HG02938 (cell line): ENCODE results near the gene LPA.
"Not testable (repeated sequence)": the region's sequence is repeated elsewhere in the genome, so short reads cannot be mapped to it uniquely, and the experiment has no call there.

ENCODE experiments used
- ATAC-seq: cut with Tn5 transposase; IDR thresholded peaks from one replicate; pipeline ENCODE4 v1.9.1; 2021; ENCODE audit warnings: mild to moderate bottlenecking, moderate library complexity; ENCODE audit not compliant: unreplicated experiment

Gene LPA

GRCh38 chr6:160664198-160664597 is at the start of gene LPA:
LPA (minus strand) TSS chr6:160664275; CDS start chr6:160664214, 61 bp downstream.
- not testable (repeated sequence) for ATAC-seq

- ATAC-seq: not testable (repeated sequence)
Observed at GRCh38 chr6:160708993-160709392, 44.9 kb upstream of the LPA start.

GRCh38 chr6:160704688-160705087 is 40.6 kb upstream of the LPA start:
- not testable (repeated sequence) for ATAC-seq

- ATAC-seq: not testable (repeated sequence)
Observed at GRCh38 chr6:160701918-160702680, 38.0 kb upstream of the LPA start, which contains the start of gene PLG. PLG (plus strand) TSS chr6:160702244; CDS start chr6:160702305, 61 bp downstream.

- ATAC-seq: no peak
Observed at GRCh38 chr6:160697826-160698225, 33.8 kb upstream of the LPA start.

GRCh38 chr6:160696884-160697283 is 32.8 kb upstream of the LPA start:
- not testable (repeated sequence) for ATAC-seq

- ATAC-seq: not testable (repeated sequence)
Observed at GRCh38 chr6:160695622-160696021, 31.5 kb upstream of the LPA start.

- ATAC-seq: not testable (repeated sequence)
Observed at GRCh38 chr6:160695025-160695424, 30.9 kb upstream of the LPA start.

- ATAC-seq: no peak
Observed at GRCh38 chr6:160692369-160692959, 28.4 kb upstream of the LPA start.

GRCh38 chr6:160691617-160692016 is 27.5 kb upstream of the LPA start:
- ATAC-seq: no peak

GRCh38 chr6:160690458-160690857 is 26.4 kb upstream of the LPA start:
- ATAC-seq: no peak

GRCh38 chr6:160685762-160686450 is 21.8 kb upstream of the LPA start:
- no peak for ATAC-seq

GRCh38 chr6:160685101-160685761 is 21.2 kb upstream of the LPA start:
- not testable (repeated sequence) for ATAC-seq

- no peak for ATAC-seq
Observed at GRCh38 chr6:160679402-160679769, 15.3 kb upstream of the LPA start.

GRCh38 chr6:160678744-160679401 is 14.8 kb upstream of the LPA start:
- ATAC-seq: no peak

- no peak for ATAC-seq
Observed at GRCh38 chr6:160678230-160678629, 14.2 kb upstream of the LPA start.

GRCh38 chr6:160676418-160676817 is 12.3 kb upstream of the LPA start:
- not testable (repeated sequence) for ATAC-seq

GRCh38 chr6:160668589-160668988 is 4.5 kb upstream of the LPA start:
- no peak for ATAC-seq

- ATAC-seq: no peak
Observed at GRCh38 chr6:160667639-160668481, 3.8 kb upstream of the LPA start.

- ATAC-seq: no peak
Observed at GRCh38 chr6:160662842-160663241, 1.2 kb downstream of the LPA start.
